ENCODE data around the gene CLIC6.

CLIC6 gene

GRCh38 chr21:34730756-34731445, 62.1 kb downstream of the CLIC6 start:
- no peak for DNase-seq

GRCh38 chr21:34732388-34732821, 63.6 kb downstream of the CLIC6 start:
- DNase-seq = no peak

DNA sequence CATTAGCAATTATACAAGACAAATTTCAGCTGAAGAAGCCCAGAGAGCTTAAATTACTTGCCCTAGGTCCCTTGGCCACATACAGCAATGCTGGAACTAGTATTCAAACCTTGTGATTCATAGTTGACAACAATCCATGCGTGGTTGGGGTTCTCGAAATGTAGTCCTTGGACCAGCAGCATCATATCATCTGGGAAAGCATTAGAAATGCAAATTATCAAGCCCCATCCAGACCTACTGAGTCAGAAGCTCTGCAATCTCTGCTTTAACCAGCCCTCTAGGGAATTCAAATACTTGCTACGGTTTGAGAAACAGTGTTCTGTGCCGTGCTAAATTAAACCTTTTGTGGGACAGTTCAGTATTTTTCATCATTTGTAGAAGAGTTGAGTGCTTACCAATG, 65.1 kb downstream of the CLIC6 start:
- DNase-seq = no peak

- no peak for DNase-seq
These were observed 65.9 kb downstream of the CLIC6 start for GRCh38 chr21:34734696-34735095.

- DNase-seq = no peak
These were observed 67.5 kb downstream of the CLIC6 start for GRCh38 chr21:34736116-34736874.

DNA sequence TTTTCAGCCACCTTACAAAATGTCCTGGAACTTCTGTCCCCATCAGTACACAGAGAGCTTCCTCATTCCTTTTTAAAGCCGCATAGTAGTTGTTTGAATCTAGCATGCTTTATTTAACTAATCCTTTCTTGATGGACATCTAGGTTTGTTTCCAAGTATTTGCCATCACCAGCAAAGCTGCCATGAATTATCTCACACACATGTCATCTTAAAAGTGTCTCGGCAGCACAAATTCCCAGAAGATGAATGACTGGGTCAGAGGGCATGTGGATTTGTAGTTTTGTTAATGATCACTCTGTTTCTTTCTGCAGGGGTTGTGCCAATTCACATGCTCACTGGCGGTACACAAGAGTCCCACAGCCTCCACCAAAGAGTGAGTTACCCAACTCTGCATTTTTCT, 68.3 kb downstream of the CLIC6 start:
- DNase-seq = no peak

DNA sequence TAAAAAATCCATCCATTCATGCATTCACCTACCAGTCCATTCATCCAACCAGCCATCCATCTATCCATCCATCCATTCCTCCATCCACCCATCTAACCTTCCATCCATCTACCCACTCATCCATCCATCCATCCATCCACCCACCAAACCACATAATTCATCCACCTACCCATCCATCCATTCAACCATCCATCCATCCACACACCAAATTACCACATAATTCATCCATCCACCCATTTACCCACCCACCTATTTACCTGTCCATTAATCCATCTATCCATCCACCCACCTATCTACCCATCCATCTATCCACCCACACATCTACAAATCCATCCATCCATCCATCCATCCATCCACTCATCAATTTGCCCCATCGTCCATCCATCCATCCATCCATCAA, 71.4 kb downstream of the CLIC6 start:
- no peak for DNase-seq

DNA sequence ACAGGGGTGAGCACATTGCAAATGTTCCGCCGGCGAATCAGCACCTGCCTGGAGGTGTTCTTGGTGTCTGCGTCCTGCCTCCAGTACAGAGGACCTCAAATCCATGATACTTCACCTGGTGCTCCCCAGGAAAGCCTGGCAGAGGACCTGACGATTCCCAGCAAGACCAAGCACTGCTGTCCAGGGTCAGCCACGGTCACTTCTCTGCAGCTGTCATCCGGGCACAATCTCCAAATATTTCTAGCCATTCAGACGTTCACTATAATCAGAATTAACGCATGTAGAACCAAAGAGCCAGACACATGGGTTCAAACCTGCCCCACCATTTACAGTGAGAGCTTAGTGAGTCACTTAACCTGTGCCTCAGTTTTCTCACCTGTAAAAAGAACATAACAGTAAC, 74.5 kb downstream of the CLIC6 start:
- no peak for DNase-seq

- DNase-seq = no peak
These were observed 75.0 kb downstream of the CLIC6 start for GRCh38 chr21:34743831-34744230.

- DNase-seq = no peak
These were observed 76.0 kb downstream of the CLIC6 start for GRCh38 chr21:34744801-34745200.

GRCh38 chr21:34745557-34746255, 76.9 kb downstream of the CLIC6 start:
- DNase-seq = peak; percentile 63

- no peak for DNase-seq
These were observed 80.1 kb downstream of the CLIC6 start for GRCh38 chr21:34748862-34749261.

DNA sequence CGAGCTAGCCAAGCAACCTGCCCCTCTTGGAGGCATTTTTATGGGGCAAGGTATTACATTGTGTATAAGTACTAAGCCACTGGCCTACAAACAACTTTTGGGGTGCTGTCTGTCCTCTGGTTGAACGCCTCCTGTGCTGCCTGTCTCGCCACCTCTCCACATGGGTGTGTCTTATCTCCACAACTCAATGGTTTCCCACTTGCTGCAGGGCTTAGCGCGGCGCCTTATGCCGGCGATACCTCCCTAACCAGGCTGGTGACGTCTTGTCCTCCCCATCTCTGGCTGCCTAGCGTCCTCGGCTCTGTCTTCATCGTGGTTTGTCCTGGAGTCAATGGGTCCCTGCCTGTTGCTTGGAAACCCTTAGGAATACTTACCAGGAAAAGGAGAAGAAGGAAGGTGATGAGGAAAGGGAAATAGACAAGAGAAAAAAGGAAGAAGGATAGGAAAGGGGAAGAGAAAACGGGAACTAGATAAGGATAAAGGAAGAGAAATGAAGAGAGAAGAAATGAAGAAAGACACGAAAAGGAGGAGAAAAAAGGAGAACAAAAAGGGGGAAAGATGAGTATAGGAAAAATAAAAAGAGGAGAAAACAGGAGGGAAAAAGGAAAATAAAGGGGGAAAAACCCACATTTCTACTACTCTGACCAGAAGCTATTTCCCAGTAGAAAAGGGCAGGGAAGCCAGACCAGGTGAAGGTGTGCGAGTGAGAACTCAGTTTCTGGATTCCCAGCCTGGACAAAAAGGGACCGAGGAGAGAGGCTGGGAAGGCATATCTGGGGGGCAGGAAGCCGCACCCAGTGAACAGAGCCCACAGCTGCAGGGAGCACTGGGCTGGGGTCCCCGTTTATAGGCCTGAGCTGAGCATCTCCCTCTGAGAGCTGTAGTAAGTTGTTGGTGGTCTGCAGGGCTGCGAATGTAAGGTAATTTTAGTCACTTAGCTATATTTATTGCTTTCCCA, 86.2 kb downstream of the CLIC6 start:
- DNase-seq = no peak

GRCh38 chr21:34761758-34762330, 93.0 kb downstream of the CLIC6 start:
- DNase-seq = no peak

DNA sequence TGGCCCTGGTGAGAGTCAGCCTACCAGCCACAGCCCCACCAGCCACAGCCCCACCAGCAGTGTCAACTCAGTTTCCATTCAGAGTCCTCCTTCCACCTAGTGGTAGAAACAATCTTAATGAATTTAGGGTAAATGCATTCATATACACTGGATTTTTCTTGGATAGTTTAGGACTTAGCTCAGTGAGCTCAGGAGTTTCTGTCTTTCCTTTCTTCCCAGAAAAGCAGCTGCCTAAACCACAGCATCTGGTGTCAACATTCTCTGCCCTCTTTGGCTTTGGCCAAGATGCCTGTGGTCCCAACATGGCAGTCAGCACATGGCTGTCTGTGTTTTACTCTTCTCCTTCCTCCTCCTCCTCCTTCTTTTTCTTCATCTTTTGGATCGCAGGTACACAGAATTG, 94.0 kb downstream of the CLIC6 start:
- DNase-seq = no peak

GRCh38 chr21:34764715-34765284, 96.0 kb downstream of the CLIC6 start:
- no peak for DNase-seq

GRCh38 chr21:34765619-34766018, 96.8 kb downstream of the CLIC6 start:
- DNase-seq = no peak

GRCh38 chr21:34766862-34767261, 98.1 kb downstream of the CLIC6 start:
- no peak for DNase-seq
